H1 (cell line): ENCODE results near the gene UBASH3B.

Experiments used
- CHD1 ChIP-seq: IDR thresholded peaks from 2 replicates; pipeline ENCODE4 v1.6.1; 2012; ENCODE audit warnings: low read depth, low read length, improper control_type of control experiment
- CHD2 ChIP-seq: IDR thresholded peaks from 2 replicates; pipeline ENCODE4 v1.6.1; 2012; ENCODE audit warnings: low read length, improper control_type of control experiment
- EP300 ChIP-seq, 2 experiments: IDR thresholded peaks; 1 replicate in 1 of 2; 2 replicates in 1 of 2; pipeline ENCODE4 v1.6.1; 2011 to 2012; ENCODE audit warnings: low read depth in 2 of 2, low read length in 2 of 2, mild to moderate bottlenecking in 2 of 2, borderline replicate concordance in 1 of 2, inconsistent platforms in 1 of 2, moderate library complexity in 1 of 2
- JUN ChIP-seq: IDR thresholded peaks from 2 replicates; pipeline ENCODE4 v1.6.1; 2011; ENCODE audit warnings: low read depth, mild to moderate bottlenecking, improper control_type of control experiment, low read length
- RBBP5 ChIP-seq: IDR thresholded peaks from 2 replicates; pipeline ENCODE4 v1.7.1; 2012; ENCODE audit warnings: low read depth, mild to moderate bottlenecking, inconsistent platforms, low read length, moderate library complexity, borderline replicate concordance
- YY1 ChIP-seq: IDR thresholded peaks from 2 replicates; pipeline ENCODE4 v1.6.1; 2011; ENCODE audit warnings: low read depth, mild to moderate bottlenecking, low read length
- TF ChIP-seq, protein P1 (sequence below): IDR thresholded peaks from 2 replicates; pipeline ENCODE4 v1.6.1; 2012; ENCODE audit warnings: low read length, inconsistent platforms
- TF ChIP-seq, protein P2 (sequence below), 3 experiments: IDR thresholded peaks; 1 replicate in 2 of 3; 2 replicates in 1 of 3; pipeline versions ENCODE4 v1.5.1 to v1.6.1; 2011; ENCODE audit warnings: low read length in 3 of 3, mild to moderate bottlenecking in 3 of 3, inconsistent platforms in 2 of 3, low read depth in 1 of 3, moderate library complexity in 1 of 3; ENCODE audit not compliant: insufficient read depth in 1 of 3; ENCODE audit errors: control extremely low read depth in 1 of 3

DNA sequence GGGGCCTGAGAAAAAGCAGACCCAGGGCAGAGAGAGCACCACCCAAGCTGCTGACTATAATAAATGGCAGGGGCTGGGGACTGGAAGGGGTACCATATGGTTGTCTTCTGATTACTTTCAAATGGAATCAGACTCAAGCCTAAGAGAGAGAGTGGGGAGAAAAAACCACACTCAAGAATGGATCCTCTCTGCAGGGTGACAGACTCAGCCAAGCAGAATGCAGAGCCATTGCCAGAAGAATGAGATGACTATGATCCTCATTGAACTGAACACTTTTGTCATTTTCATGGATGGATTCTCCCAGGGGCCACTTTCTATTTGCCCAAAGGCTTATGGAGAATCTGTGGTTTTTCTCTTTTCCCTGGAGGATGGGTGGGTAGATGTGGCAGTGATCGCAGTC is 8.7 kb downstream of the UBASH3B start:
- TF ChIP-seq CHD1 (no peak), CHD2 (no peak), YY1 (no peak), EP300 (IDR thresholded peaks at IDR 0.05; ENCODE audit: borderline replicate concordance in 1 of 2, low read depth in 2 of 2, low read length in 2 of 2) (no peak), JUN (no peak), RBBP5 (no peak)
- TF ChIP-seq, protein P1, sequence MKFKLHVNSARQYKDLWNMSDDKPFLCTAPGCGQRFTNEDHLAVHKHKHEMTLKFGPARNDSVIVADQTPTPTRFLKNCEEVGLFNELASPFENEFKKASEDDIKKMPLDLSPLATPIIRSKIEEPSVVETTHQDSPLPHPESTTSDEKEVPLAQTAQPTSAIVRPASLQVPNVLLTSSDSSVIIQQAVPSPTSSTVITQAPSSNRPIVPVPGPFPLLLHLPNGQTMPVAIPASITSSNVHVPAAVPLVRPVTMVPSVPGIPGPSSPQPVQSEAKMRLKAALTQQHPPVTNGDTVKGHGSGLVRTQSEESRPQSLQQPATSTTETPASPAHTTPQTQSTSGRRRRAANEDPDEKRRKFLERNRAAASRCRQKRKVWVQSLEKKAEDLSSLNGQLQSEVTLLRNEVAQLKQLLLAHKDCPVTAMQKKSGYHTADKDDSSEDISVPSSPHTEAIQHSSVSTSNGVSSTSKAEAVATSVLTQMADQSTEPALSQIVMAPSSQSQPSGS: no peak
- TF ChIP-seq, protein P2, sequence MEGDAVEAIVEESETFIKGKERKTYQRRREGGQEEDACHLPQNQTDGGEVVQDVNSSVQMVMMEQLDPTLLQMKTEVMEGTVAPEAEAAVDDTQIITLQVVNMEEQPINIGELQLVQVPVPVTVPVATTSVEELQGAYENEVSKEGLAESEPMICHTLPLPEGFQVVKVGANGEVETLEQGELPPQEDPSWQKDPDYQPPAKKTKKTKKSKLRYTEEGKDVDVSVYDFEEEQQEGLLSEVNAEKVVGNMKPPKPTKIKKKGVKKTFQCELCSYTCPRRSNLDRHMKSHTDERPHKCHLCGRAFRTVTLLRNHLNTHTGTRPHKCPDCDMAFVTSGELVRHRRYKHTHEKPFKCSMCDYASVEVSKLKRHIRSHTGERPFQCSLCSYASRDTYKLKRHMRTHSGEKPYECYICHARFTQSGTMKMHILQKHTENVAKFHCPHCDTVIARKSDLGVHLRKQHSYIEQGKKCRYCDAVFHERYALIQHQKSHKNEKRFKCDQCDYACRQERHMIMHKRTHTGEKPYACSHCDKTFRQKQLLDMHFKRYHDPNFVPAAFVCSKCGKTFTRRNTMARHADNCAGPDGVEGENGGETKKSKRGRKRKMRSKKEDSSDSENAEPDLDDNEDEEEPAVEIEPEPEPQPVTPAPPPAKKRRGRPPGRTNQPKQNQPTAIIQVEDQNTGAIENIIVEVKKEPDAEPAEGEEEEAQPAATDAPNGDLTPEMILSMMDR (IDR thresholded peaks at IDR 0.05; ENCODE audit: control extremely low read depth in 1 of 3, insufficient read depth in 1 of 3, low read depth in 1 of 3, low read length in 3 of 3): no peak
